Spleen (tissue), 7 donors: Measurements from ENCODE around the gene TRIO.

Experiments
- POLR2A ChIP-seq, 3 donors: fragments of 450-650 bp; IDR thresholded peaks; one replicate each; pipeline ENCODE4 v1.5.1; 2017; ENCODE audit warnings: antibody characterized with exemption in 3 of 3, mild to moderate bottlenecking in 1 of 3
- POLR2AphosphoS5 ChIP-seq, 3 donors: sonication (generic); formaldehyde crosslinking; IDR thresholded peaks; one replicate each; pipeline ENCODE4 v1.5.1; 2017; ENCODE audit warnings: antibody characterized with exemption in 3 of 3
- TF ChIP-seq, protein P1 (sequence below), 11 experiments: fragments of 200-600 bp in 7 of 11; fragments of 450-650 bp in 4 of 11; sonication (generic) in 4 of 11; IDR thresholded peaks in 8 of 11; conservative IDR thresholded peaks in 3 of 11; 1 replicate in 7 of 11; 2 replicates in 4 of 11; pipeline versions ENCODE4 v1.4.0 to v1.8.0; 2016 to 2021; ENCODE audit warnings: antibody characterized with exemption in 11 of 11, inconsistent platforms in 4 of 11, mild to moderate bottlenecking in 1 of 11
- donor health status: DM: no; HTN: no; CAD: no; lungs with moderate emphysema.
- donor health status: DM: no; HTN: no; CAD: no.
- donor health status: DM: no; HTN: no; CAD: no.

- TF ChIP-seq, protein P1, sequence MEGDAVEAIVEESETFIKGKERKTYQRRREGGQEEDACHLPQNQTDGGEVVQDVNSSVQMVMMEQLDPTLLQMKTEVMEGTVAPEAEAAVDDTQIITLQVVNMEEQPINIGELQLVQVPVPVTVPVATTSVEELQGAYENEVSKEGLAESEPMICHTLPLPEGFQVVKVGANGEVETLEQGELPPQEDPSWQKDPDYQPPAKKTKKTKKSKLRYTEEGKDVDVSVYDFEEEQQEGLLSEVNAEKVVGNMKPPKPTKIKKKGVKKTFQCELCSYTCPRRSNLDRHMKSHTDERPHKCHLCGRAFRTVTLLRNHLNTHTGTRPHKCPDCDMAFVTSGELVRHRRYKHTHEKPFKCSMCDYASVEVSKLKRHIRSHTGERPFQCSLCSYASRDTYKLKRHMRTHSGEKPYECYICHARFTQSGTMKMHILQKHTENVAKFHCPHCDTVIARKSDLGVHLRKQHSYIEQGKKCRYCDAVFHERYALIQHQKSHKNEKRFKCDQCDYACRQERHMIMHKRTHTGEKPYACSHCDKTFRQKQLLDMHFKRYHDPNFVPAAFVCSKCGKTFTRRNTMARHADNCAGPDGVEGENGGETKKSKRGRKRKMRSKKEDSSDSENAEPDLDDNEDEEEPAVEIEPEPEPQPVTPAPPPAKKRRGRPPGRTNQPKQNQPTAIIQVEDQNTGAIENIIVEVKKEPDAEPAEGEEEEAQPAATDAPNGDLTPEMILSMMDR (IDR thresholded peaks at IDR 0.05 in 8 of 11, conservative IDR thresholded peaks at IDR 0.05 in 3 of 11), result no peak
- no peak for TF ChIP-seq POLR2AphosphoS5 (IDR thresholded peaks at IDR 0.05)
- TF ChIP-seq POLR2A (IDR thresholded peaks at IDR 0.05), result no peak
Observed at GRCh38 chr5:14216372-14216771, 73.2 kb downstream of the TRIO start.
